ENCODE data around the gene COMTD1. TPM values are rescaled to one million over a fixed set of nuclear protein-coding genes. Genes with fewer than 3 reads are reported as not detected.

COMTD1 gene
- total and polyA plus RNA-seq, 2 of the 13 experiments (the other 11 are each of a cell fraction or from before 2014, with no cell fraction given), result 11.8 to 18.4 TPM

DNA sequence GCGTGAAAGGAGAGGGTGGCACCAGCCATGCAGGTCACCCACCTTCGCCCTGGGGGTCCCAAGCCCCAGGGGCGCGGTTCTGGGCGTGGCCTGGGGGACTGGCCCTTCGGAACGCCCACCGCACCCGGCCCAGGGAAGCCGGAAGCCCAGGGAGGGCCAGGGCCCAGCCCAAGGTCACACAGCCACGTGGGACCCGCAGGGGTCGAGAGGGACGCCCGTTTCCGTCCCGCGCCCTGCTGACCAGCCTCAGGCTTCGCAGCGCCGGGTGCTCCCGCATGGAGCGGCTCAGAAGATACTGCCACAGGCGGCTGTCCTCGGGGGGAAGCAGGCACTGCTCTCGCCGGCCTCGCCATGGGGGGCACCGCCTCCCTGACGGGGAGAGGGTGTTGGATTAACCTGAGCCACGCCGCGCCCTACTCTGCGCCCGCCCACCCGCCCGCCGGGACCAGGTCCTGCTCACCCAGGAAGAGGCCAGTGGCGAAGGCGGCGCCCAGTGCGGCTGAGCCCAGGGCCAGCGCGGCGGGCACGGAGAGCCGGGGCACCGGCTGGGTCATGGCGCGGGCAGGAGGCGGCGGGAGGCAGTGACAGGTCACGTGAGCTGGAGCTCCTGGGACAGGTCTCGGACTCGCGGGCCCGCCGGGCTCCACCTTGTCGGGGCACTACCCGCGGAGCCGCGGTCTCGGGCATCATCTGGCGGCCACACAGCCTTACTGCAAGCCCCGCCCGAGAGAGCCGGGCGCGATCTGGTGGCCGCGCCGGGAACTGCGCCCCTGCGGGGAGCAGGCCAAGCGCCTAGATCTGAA lies at the start of gene COMTD1 (continued):
- TF ChIP-seq XBP1 (CRISPR knock-in tag; IDR thresholded peaks at IDR 0.05) (no peak), PHF20 (CRISPR knock-in tag; IDR thresholded peaks at IDR 0.05) (peak; percentile 65; the same call in 1 of the 2 replicates), HHEX (CRISPR knock-in tag; IDR thresholded peaks at IDR 0.05) (no peak), MTA3 (CRISPR knock-in tag; IDR thresholded peaks at IDR 0.05) (no peak), ZNF616 (CRISPR knock-in tag; IDR thresholded peaks at IDR 0.05; ENCODE audit: low read depth) (no peak), HNRNPK (IDR thresholded peaks at IDR 0.05; ENCODE audit: low read depth, low read length, poor library complexity, severe bottlenecking) (no peak), ZSCAN25 (CRISPR knock-in tag; IDR thresholded peaks at IDR 0.05) (no peak), ZNF224 (CRISPR knock-in tag; IDR thresholded peaks at IDR 0.05) (no peak), SIX1 (CRISPR knock-in tag; IDR thresholded peaks at IDR 0.05; ENCODE audit: borderline replicate concordance) (no peak), ZNF235 (CRISPR knock-in tag; IDR thresholded peaks at IDR 0.05; ENCODE audit: borderline replicate concordance) (no peak), IRF9 (CRISPR knock-in tag; IDR thresholded peaks at IDR 0.05; ENCODE audit: borderline replicate concordance) (peak; percentile 40; the same call in 1 of the 2 replicates), ZBTB42 (CRISPR knock-in tag; IDR thresholded peaks at IDR 0.05) (no peak), ZNF337 (CRISPR knock-in tag; IDR thresholded peaks at IDR 0.05; ENCODE audit: borderline replicate concordance, low read depth) (no peak)
- TF ChIP-seq, protein P1, sequence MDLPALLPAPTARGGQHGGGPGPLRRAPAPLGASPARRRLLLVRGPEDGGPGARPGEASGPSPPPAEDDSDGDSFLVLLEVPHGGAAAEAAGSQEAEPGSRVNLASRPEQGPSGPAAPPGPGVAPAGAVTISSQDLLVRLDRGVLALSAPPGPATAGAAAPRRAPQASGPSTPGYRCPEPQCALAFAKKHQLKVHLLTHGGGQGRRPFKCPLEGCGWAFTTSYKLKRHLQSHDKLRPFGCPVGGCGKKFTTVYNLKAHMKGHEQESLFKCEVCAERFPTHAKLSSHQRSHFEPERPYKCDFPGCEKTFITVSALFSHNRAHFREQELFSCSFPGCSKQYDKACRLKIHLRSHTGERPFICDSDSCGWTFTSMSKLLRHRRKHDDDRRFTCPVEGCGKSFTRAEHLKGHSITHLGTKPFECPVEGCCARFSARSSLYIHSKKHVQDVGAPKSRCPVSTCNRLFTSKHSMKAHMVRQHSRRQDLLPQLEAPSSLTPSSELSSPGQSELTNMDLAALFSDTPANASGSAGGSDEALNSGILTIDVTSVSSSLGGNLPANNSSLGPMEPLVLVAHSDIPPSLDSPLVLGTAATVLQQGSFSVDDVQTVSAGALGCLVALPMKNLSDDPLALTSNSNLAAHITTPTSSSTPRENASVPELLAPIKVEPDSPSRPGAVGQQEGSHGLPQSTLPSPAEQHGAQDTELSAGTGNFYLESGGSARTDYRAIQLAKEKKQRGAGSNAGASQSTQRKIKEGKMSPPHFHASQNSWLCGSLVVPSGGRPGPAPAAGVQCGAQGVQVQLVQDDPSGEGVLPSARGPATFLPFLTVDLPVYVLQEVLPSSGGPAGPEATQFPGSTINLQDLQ (CRISPR knock-in tag; IDR thresholded peaks at IDR 0.05), result no peak
- TF ChIP-seq, protein P2, sequence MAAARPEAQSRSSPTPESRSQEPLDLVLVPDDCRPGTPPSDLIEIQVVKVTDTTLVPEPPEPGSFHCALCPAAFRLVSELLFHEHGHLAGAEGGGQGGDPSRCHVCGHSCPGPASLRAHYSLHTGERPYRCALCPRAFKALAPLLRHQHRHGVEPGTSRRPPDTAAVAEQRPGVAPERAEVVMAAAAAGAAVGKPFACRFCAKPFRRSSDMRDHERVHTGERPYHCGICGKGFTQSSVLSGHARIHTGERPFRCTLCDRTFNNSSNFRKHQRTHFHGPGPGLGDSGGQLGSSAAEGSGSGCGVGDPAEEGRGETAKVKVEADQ (CRISPR knock-in tag; IDR thresholded peaks at IDR 0.05; ENCODE audit: borderline replicate concordance), result no peak
- TF ChIP-seq, protein P3, sequence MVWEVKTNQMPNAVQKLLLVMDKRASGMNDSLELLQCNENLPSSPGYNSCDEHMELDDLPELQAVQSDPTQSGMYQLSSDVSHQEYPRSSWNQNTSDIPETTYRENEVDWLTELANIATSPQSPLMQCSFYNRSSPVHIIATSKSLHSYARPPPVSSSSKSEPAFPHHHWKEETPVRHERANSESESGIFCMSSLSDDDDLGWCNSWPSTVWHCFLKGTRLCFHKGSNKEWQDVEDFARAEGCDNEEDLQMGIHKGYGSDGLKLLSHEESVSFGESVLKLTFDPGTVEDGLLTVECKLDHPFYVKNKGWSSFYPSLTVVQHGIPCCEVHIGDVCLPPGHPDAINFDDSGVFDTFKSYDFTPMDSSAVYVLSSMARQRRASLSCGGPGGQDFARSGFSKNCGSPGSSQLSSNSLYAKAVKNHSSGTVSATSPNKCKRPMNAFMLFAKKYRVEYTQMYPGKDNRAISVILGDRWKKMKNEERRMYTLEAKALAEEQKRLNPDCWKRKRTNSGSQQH (CRISPR knock-in tag; IDR thresholded peaks at IDR 0.05; ENCODE audit: low read depth), result peak; percentile 56; the same call in 1 of the 2 replicates
